ENCODE measurements around the gene CBLN2.

DNA sequence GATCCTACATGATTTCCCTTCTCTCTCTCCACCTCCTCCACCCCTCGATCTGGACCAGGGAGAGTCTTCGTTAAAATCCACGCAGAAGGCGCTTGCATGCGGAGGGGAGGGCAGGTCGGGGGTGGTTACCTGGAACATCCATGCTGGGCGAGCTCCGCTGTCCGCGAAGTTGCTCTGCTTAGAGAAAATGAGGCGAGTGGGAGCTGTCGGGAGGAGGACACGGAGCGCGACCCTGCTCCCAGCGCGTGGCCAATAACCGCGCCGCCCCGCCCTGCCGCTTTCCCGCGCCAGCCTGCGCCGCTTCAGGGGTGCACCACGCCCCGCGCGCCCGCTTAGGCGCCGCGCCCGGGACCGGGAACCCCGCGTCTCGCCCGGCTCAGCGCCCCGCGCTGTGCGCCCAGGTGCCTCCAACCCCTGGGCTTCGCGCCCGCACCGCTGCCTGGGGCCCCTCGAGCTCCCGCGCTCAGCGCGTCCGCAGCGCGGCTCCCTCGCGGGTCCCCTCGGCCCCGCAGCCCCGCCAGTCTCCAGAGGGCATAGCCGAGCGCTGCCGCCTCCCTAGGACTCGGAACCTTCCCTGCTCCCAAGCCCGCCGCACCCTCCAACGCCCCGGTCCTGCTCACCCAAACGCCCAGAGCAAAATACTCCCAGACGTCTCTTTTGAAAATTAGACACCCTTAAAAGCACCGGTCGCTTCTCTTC lies 636 bp downstream of the CBLN2 start:
- TF ChIP-seq, protein P1, sequence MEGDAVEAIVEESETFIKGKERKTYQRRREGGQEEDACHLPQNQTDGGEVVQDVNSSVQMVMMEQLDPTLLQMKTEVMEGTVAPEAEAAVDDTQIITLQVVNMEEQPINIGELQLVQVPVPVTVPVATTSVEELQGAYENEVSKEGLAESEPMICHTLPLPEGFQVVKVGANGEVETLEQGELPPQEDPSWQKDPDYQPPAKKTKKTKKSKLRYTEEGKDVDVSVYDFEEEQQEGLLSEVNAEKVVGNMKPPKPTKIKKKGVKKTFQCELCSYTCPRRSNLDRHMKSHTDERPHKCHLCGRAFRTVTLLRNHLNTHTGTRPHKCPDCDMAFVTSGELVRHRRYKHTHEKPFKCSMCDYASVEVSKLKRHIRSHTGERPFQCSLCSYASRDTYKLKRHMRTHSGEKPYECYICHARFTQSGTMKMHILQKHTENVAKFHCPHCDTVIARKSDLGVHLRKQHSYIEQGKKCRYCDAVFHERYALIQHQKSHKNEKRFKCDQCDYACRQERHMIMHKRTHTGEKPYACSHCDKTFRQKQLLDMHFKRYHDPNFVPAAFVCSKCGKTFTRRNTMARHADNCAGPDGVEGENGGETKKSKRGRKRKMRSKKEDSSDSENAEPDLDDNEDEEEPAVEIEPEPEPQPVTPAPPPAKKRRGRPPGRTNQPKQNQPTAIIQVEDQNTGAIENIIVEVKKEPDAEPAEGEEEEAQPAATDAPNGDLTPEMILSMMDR (IDR thresholded peaks at IDR 0.05), result no peak
- no peak for TF ChIP-seq POLR2A (IDR thresholded peaks at IDR 0.05)
- TF ChIP-seq EP300 (IDR thresholded peaks at IDR 0.05), result no peak
